ENCODE measurements around the gene PRKN.

PRKN gene

GRCh38 chr6:161444464-161444863 lies 1283.1 kb downstream of the PRKN start:
- H3K4me3 ChIP-seq (ENCODE audit: low read depth, low read length), result no peak overlapping the region

- no peak overlapping the region for H3K4me3 ChIP-seq (ENCODE audit: low read depth, low read length)
Observed at GRCh38 chr6:161443848-161444247, 1283.7 kb downstream of the PRKN start.

GRCh38 chr6:161442420-161442819 lies 1285.1 kb downstream of the PRKN start:
- H3K4me3 ChIP-seq (ENCODE audit: low read depth, low read length), result no peak overlapping the region

GRCh38 chr6:161440299-161440698 lies 1287.3 kb downstream of the PRKN start:
- H3K4me3 ChIP-seq (ENCODE audit: low read depth, low read length), result no peak overlapping the region

GRCh38 chr6:161439093-161439492 lies 1288.5 kb downstream of the PRKN start:
- H3K4me3 ChIP-seq (ENCODE audit: low read depth, low read length), result no peak overlapping the region

GRCh38 chr6:161438430-161439030 lies 1289.0 kb downstream of the PRKN start:
- no peak overlapping the region for H3K4me3 ChIP-seq (ENCODE audit: low read depth, low read length)

GRCh38 chr6:161437851-161438250 lies 1289.7 kb downstream of the PRKN start:
- H3K4me3 ChIP-seq (ENCODE audit: low read depth, low read length), result no peak overlapping the region

- H3K4me3 ChIP-seq (ENCODE audit: low read depth, low read length), result no peak overlapping the region
Observed at GRCh38 chr6:161436106-161436876, 1291.3 kb downstream of the PRKN start.

GRCh38 chr6:161435748-161436070 lies 1291.9 kb downstream of the PRKN start:
- H3K4me3 ChIP-seq (ENCODE audit: low read depth, low read length), result no peak overlapping the region

- no peak overlapping the region for H3K4me3 ChIP-seq (ENCODE audit: low read depth, low read length)
Observed at GRCh38 chr6:161434921-161435747, 1292.4 kb downstream of the PRKN start.

- H3K4me3 ChIP-seq (ENCODE audit: low read depth, low read length), result no peak overlapping the region
Observed at GRCh38 chr6:161434350-161434749, 1293.2 kb downstream of the PRKN start.

GRCh38 chr6:161432546-161432945 lies 1295.0 kb downstream of the PRKN start:
- no peak overlapping the region for H3K4me3 ChIP-seq (ENCODE audit: low read depth, low read length)

- H3K4me3 ChIP-seq (ENCODE audit: low read depth, low read length), result no peak overlapping the region
Observed at GRCh38 chr6:161429921-161430490, 1297.6 kb downstream of the PRKN start.

GRCh38 chr6:161424421-161424820 lies 1303.1 kb downstream of the PRKN start:
- no peak overlapping the region for H3K4me3 ChIP-seq (ENCODE audit: low read depth, low read length)

GRCh38 chr6:161422710-161423680 lies 1304.6 kb downstream of the PRKN start:
- no peak overlapping the region for H3K4me3 ChIP-seq (ENCODE audit: low read depth, low read length)

- H3K4me3 ChIP-seq (ENCODE audit: low read depth, low read length), result no peak overlapping the region
Observed at GRCh38 chr6:161418463-161418945, 1309.1 kb downstream of the PRKN start.

- no peak overlapping the region for H3K4me3 ChIP-seq (ENCODE audit: low read depth, low read length)
Observed at GRCh38 chr6:161417717-161418462, 1309.7 kb downstream of the PRKN start.

- no peak overlapping the region for H3K4me3 ChIP-seq (ENCODE audit: low read depth, low read length)
Observed at GRCh38 chr6:161415302-161415855, 1312.2 kb downstream of the PRKN start.

- H3K4me3 ChIP-seq (ENCODE audit: low read depth, low read length), result no peak overlapping the region
Observed at GRCh38 chr6:161414707-161415106, 1312.9 kb downstream of the PRKN start.
